ENCODE data around the gene PLD4.
"Not testable (repeated sequence)": the region's sequence is repeated elsewhere in the genome, so short reads cannot be mapped to it uniquely, and the experiment has no call there.

PLD4 gene

DNA sequence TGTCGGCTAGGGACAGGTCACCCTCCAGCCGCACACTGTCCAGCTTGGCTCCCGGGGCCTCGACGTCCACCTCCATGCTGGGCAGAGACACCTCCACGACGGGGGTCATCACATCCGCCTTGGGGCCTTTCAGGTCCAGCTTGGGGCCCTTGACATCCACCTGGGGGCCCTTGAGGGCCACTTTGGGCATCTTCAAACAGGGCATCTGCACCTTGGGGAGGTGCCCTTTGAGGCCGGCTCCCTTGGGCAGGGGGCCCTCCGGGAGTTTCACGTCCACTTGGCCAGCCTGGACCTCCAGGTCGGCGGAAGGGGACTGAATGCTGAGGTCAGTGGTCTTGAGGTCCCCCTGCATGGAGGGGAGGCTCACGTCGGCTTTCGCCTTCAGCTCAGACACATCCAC is 17.9 kb downstream of the PLD4 start:
- no peak for FAIRE-seq

DNA sequence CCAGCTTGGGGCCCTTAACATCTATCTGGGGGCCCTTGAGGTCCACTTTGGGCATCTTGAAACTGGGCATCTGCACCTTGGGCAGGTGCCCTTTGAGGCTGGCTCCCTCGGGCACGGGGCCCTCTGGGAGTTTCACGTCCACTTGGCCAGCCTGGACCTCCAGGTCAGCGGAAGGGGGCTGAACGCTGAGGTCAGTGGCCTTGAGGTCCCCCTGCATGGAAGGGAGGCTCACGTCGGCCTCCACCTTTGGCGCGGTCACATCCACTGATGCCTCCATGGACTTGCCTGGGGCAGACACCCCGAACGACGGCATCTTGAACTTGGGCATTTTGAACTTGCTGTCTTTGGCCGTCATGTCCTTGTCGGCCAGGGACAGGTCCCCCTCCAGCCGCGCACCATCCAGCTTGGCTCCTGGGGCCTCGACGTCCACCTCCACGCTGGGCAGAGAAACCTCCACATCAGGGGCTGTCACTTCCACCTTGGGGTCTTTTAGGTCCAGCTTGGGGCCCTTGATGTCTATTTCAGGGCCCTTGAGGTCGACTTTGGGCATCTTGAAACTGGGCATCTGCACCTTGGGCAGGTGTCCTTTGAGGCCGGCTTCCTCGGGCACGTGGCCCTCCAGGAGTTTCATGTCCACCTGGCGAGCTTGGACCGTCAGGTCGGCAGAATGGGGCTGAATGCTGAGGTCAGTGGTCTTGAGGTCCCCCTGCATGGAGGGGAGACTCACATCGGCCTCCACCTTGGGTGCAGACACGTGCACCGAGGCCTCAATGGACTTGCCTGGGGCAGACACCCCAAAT is 18.7 kb downstream of the PLD4 start:
- FAIRE-seq, result not testable (repeated sequence)

DNA sequence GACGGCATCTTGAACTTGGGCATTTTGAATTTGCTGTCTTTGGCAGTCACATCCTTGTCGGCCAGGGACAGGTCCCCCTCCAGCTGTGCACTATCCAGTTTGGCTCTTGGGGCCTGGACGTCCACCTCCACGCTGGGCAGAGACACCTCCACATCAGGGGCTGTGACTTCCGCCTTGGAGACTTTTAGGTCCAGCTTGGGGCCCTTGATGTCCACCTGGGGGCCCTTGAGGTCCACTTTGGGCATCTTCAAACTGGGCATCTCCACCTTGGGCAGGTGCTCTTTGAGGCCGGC is 19.3 kb downstream of the PLD4 start:
- FAIRE-seq, result not testable (repeated sequence)

DNA sequence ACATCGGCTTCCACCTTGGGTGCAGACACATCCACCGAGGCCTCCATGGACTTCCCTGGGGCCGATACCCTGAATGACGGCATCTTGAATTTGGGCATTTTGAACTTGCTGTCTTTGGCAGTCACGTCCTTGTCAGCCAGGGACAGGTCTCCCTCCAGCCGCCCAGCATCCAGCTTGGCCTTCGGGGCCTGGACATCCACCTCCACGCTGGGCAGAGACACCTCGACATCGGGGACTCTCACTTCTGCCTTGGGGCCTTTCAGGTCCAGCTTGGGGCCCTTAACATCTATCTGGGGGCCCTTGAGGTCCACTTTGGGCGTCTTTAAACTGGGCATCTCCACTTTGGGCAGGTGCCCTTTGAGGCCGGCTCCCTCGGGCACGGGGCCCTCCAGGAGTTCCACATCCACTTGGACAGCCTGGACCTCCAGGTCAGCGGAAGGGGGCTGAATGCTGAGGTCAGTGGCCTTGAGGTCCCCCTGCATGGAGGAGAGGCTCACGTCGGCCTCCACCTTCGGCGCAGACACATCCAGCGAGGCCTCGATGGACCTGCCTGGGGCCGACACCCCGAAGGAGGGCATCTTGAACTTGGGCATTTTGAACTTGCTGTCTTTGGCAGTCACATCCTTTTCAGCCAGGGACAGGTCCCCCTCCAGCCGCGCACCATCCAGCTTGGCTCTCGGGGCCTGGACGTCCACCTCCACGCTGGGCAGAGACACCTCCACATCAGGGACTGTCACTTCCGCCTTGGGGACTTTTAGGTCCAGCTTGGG is 19.9 kb downstream of the PLD4 start:
- FAIRE-seq, result not testable (repeated sequence)

DNA sequence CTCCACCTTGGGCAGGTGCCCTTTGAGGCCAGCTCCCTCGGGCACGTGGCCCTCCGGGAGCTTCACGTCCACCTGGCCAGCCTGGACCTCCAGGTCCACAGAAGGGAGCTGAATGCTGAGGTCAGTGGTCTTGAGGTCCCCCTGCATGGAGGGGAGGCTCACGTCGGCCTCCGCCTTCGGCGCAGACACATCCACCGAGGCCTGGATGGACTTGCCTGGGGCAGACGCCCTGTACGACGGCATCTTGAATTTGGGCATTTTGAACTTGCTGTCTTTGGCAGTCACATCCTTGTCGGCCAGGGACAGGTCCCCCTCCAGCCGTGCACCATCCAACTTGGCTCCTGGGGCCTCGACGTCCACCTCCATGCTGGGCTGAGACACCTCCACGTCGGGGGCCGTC is 20.6 kb downstream of the PLD4 start:
- FAIRE-seq, result not testable (repeated sequence)

DNA sequence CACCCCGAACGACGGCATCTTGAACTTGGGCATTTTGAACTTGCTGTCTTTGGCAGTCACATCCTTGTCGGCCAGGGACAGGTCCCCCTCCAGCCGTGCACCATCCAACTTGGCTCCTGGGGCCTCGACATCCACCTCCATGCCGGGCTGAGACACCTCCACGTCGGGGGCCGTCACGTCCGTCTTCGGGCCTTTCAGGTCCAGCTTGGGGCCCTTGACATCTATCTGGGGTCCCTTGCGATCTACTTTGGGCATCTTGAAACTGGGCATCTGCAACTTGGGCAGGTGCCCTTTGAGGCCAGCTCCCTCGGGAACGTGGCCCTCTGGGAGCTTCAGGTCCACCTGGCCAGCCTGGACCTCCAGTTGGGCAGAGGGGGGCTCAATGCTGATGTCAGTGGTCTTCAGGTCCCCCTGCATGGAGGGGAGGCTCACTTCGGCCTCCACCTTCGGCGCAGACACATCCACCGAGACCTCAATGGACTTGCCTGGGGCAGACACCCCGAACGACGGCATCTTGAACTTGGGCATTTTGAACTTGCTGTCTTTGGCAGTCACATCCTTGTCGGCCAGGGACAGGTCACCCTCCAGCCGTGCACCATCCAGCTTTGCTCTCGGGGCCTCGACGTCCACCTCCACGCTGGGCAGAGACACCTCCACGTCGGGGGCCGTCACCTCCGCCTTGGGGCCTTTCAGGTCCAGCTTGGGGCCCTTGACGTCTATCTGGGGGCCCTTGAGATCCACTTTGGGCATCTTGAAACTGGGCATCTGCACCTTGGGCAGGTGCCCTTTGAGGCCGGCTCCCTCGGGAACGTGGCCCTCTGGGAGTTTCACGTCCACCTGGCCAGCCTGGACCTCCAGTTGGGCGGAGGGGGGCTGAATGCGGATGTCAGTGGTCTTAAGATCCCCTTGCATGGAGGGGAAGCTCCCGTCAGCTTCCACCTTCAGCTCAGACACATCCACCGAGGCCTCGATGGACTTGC is 21.6 kb downstream of the PLD4 start:
- not testable (repeated sequence) for FAIRE-seq

DNA sequence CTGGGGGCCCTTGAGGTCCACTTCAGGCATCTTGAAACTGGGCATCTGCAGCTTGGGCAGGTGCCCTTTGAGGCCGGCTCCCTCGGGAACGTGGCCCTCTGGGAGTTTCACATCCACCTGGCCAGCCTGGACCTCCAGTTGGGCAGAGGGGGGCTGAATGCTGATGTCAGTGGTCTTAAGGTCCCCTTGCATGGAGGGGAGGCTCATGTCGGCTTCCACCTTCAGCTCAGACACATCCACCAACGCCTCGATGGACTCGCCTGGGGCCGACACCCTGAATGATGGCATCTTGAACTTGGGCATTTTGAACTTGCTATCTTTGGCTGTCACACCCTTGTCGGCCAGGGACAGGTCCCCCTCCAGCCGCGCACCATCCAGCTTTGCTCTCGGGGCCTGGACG is 22.5 kb downstream of the PLD4 start:
- FAIRE-seq, result not testable (repeated sequence)

DNA sequence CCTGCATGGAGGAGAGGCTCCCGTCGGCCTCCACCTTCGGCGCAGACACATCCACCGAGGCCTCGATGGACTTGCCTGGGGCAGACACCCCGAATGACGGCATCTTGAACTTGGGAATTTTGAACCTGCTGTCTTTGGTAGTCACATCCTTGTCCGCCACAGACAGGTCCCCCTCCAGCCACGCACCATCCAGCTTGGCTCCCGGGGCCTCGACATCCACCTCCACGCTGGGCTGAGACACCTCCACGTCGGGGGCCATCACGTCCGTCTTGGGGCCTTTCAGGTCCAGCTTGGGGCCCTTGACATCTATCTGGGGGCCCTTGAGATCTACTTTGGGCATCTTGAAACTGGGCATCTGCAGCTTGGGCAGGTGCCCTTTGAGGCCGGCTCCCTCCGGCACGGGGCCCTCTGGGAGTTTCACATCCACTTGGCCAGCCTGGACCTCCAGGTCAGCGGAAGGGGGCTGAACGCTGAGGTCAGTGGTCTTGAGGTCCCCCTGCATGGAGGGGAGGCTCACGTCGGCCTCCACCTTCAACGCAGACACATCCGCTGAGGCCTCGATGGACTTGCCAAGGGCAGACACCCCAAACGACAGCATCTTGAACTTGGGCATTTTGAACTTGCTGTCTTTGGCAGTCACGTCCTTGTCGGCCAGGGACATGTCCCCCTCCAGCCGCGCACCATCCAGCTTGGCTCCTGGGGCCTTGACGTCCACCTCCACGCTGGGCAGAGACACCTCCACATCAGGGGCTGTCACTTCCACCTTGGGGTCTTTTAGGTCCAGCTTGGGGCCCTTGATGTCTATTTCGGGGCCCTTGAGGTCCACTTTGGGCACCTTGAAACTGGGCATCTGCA is 23.4 kb downstream of the PLD4 start:
- FAIRE-seq, result not testable (repeated sequence)

DNA sequence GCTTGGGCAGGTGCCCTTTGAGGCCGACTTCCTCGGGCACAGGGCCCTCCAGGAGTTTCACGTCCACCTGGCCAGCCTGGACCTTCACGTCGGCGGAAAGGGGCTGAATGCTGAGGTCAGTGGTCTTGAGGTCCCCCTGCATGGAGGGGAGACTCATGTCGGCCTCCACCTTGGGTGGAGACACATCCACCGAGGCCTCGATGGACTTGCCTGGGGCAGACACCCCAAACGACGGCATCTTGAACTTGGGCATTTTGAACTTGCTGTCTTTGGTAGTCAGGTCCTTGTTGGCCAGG is 24.0 kb downstream of the PLD4 start:
- no peak for FAIRE-seq

DNA sequence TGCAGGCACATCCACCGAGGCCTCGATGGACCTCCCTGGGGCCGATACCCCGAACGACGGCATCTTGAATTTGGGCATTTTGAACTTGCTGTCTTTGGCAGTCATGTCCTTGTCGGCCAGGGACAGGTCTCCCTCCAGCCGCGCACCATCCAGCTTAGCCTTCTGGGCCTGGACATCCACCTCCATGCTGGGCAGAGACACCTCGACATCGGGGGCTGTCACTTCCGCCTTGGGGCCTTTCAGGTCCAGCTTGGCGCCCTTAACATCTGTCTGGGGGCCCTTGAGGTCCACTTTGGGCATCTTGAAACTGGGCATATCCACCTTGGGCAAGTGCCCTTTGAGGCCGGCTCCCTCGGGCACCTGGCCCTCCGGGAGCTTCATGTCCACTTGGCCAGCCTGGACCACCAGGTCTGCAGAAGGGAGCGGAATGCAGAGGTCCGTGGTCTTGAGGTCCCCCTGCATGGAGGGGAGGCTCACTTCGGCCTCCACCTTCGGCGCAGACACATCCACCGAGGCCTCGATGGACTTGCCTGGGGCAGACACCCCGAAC is 24.8 kb downstream of the PLD4 start:
- FAIRE-seq, result not testable (repeated sequence)

DNA sequence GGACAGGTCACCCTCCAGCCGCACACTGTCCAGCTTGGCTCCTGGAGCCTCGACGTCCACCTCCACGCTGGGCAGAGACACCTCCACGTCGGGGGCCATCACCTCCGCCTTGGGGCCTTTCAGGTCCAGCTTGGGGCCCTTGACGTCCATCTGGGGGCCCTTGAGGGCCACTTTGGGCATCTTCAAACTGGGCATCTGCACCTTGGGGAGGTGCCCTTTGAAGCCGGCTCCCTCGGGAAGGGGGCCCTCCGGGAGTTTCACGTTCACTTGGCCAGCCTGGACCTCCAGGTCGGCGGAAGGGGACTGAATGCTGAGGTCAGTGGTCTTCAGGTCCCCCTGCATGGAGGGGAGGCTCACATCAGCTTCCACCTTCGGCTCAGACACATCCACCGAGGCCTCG is 25.3 kb downstream of the PLD4 start:
- no peak for FAIRE-seq

DNA sequence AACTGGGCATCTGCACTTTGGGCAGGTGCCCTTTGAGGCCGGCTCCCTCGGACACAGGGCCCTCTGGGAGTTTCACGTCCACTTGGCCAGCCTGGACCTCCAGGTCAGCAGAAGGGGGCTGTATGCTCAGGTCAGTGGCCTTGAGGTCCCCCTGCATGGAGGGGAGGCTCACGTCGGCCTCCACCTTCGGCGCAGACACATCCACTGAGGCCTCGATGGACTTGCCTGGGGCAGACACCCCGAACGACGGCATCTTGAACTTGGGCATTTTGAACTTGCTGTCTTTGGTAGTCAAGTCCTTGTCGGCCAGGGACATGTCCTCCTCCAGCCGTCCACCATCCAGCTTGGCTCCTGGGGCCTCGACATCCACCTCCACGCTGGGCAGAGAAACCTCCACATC is 26.0 kb downstream of the PLD4 start:
- FAIRE-seq, result not testable (repeated sequence)

DNA sequence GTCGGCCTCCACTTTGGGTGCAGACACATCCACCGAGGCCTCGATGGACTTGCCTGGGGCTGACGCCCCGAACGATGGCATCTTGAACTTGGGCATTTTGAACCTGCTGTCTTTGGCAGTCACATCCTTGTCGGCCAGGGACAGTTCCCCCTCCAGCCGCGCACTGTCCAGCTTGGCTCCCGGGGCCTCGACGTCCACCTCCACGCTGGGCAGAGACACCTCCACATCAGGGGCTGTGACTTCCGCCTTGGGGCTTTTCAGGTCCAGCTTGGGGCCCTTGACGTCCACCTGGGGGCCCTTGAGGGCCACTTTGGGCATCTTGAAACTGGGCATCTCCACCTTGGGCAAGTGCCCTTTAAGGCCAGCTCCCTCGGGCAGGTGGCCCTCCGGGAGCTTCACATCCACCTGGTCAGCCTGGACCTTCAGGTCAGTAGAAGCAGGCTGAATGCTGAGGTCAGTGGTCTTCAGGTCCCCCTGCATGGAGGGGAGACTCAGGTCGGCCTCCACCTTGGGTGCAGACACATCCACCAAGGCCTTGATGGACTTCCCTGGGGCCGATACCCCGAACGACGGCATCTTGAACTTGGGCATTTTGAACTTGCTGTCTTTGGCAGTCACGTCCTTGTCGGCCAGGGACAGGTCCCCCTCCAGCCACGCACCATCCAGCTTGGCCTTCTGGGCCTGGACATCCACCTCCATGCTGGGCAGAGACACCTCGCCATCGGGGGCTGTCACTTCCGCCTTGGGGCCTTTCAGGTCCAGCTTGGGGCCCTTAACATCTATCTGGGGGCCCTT is 27.4 kb downstream of the PLD4 start:
- FAIRE-seq, result not testable (repeated sequence)

DNA sequence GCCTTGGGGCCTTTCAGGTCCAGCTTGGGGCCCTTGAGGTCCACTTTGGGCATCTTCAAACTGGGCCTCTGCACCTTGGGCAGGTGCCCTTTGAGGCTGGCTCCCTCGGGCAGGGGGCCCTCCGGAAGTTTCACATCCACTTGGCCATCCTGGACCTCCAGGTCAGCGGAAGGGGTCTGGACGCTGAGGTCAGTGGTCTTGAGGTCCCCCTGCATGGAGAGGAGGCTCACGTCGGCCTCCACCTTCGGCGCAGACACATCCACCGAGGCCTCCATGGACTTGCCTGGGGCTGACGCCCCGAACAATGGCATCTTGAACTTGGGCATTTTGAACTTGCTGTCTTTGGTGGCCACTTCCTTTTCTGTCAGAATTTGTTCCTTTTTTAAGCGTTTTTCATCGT is 28.4 kb downstream of the PLD4 start:
- FAIRE-seq, result no peak

DNA sequence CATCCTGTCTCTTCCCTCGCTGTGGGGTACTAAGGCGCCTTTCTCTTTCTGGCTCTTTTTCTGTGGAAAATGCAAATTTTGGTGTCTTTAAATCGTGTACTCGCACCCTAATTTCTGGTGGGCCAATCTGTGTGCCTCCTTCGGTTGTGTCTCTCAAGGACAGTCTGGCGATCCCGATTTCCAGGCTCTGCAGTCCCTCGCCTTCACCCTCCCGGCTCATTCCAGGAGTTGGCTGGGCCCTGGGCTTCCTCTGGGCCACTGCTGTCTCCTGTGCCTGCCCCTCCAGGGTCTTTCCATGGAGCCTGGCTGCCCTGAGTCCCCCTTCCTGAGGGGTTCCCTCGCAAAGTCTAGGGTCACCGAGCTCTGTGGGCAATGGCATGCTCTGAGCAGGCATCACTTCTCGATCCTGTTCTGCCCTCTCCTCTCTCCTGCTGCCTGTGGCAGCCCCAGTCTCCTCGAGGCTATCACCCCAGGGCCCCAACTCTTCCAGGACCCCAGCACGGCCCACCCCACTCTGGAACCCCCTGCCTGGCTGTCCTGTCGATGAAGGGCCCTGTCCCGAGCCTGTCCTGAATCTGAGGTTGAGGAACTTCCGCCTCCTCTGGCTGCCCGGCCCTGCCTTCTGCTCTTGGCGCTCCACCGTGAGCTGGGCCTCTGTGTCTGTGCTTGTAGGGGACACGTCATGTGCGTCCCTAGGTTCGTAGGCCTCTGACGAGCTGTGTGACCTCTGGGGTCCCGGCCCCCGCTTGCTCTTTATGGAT is 29.4 kb downstream of the PLD4 start:
- no peak for FAIRE-seq

DNA sequence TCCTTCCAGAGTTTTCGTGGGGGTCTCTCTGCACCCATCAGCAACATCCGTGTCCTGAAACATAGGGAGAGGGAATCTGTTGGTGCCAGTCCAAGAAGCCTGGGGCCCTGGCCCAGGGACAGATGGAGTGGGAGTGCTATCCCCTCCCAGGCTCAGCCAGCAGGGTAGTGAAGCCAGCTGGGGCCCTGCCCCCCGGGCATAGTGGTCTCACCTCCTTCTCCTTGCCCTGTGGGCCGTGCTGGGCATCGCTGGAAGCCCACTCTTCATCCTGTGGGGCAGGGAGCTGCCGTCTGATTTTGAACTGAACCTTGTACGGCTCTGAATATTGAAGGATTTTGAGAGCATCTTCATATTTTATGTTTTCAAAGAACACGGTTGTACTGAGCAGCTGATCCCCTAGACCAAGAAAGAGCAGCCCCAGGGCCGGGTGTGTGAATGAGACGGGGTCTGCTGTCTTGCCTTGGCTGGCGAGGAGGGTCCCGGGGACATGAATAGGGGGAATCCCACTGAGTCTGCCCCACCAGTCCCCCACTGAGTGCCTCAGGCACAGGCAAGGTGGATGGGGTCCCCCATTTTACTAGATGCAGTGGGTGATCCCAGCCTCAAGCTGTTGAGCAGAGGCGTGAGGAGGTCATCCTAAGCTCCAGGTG is 30.2 kb downstream of the PLD4 start:
- no peak for FAIRE-seq

DNA sequence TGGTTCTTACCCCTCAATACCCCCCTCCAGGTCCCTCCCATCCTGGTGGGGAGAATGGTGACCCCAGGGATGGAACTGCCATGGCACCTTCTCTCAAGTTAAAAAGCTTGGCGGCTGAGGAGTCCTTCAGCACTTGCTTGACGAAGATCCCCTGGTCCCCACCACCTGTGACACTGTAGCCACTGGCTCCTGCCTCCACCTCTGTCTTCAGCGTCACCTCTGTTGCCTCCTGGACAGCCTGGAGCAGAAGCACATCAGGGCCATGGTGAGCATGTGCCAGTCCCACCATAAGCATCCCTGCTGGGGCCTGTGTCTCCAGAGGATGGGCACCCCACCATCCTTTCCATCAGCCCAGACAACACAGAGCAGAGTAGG is 30.7 kb downstream of the PLD4 start:
- no peak for FAIRE-seq

DNA sequence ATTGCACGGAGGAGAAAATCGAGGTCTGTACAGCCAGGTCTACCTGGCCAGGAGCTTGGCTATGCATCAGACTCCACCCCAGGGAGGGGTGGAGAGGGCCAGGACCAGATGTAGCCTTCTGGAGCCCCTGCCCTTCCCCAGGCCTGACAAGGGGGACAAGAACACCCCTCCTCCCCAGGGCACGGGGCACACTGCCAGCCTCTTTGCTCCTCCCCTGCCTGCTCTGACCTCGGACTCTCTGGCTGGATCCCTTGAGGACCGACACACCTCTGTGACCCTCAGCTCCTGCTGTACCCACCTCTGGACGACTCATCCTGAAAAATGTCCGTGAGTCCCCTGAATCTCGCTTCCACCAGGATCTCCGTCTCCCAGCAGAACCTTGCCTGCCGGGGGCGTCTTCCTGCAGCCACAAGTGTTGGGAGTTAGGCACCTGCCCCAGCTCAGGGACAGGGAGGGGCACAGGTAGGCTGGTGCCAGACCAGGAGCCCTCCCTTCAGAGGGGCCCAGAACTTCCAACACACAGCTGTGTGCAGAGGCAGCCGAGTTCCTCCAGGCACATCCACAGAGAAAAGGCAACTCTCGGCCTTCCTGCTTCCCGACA is 31.7 kb downstream of the PLD4 start:
- no peak for FAIRE-seq
